K562 (cell line): ENCODE measurements around the gene SIAE. TPM values are rescaled to one million over a fixed set of nuclear protein-coding genes. Genes with fewer than 3 reads are reported as not detected.

Experiments used
- ATAC-seq: fragments of 200-7000 bp; cut with Tn5 transposase; 3 replicates; pipeline ENCODE4 v1.9.1; 2020; ENCODE audit warnings: moderate library complexity
- BruUV-seq: library from RNA; stranded (reverse); fragments of 400-500 nt; replicated peaks from 2 replicates; lab custom pipeline; 2021; lab: Mats Ljungman, UMichigan
- CTCF ChIA-PET: fragments of 300-600 bp; formaldehyde crosslinking; extraction: SDS; loops from one replicate; lab custom pipeline; 2021; ENCODE audit warnings: low intra/inter-chr PET ratio; lab: Yijun Ruan, JAX
- POLR2A ChIA-PET: fragments of 300-600, 350-650 bp; sonication (Branson Sonifier 250); formaldehyde crosslinking; extraction: SDS; loops from one replicate; lab custom pipeline; 2021; ENCODE audit warnings: antibody characterized with exemption, inconsistent platforms; lab: Yijun Ruan, JAX
- DNase-seq, 4 experiments: peaks; one replicate each; pipeline versions ENCODE4 v3.0.0 to v3.0.0-alpha.2; 2011 to 2018; ENCODE audit warnings: low spot score in 3 of 4, mixed read lengths in 3 of 4; ENCODE audit errors: extremely low read depth in 1 of 4
- FAIRE-seq: peaks from 2 replicates; lab custom pipeline; 2011; peaks lifted over from hg19 to GRCh38; lab: Jason Lieb, UNC
- H2AFZ ChIP-seq: 2 replicates; pipeline ENCODE4 v1.6.0; 2011; ENCODE audit warnings: low read depth, low read length, control low read depth, inconsistent platforms
- H3K27ac ChIP-seq: fragments of 200-600 bp; 3 replicates; pipeline ENCODE4 v1.8.0; 2011; ENCODE audit warnings: low read depth, mild to moderate bottlenecking, control low read depth, inconsistent platforms, low read length, moderate library complexity, mixed read lengths; ENCODE audit errors: extremely low read depth
- H3K27me3 ChIP-seq, 2 experiments: fragments of 300-600 bp in 1 of 2; 2 replicates in 1 of 2; 3 replicates in 1 of 2; pipeline versions ENCODE4 v1.6.0 to v1.8.0; 2011; ENCODE audit warnings: inconsistent platforms in 2 of 2, low read length in 2 of 2, mild to moderate bottlenecking in 1 of 2, mixed read lengths in 1 of 2, moderate library complexity in 1 of 2; ENCODE audit not compliant: control insufficient read depth in 2 of 2, insufficient read depth in 2 of 2
- H3K36me3 ChIP-seq: fragments of 300-600 bp; 3 replicates; pipeline ENCODE4 v1.8.0; 2011; ENCODE audit warnings: mild to moderate bottlenecking, low read length, inconsistent platforms; ENCODE audit not compliant: control insufficient read depth, insufficient read depth
- H3K4me1 ChIP-seq, 2 experiments: fragments of 200-600 bp in 1 of 2; replicated peaks in 1 of 2; 2 replicates in 1 of 2; 3 replicates in 1 of 2; pipeline versions ENCODE4 v1.5.1 to v1.8.0; 2011; ENCODE audit warnings: inconsistent platforms in 2 of 2, low read length in 2 of 2, mild to moderate bottlenecking in 1 of 2, mixed read lengths in 1 of 2, moderate library complexity in 1 of 2; ENCODE audit not compliant: control insufficient read depth in 2 of 2, insufficient read depth in 2 of 2
- H3K4me2 ChIP-seq: 2 replicates; pipeline ENCODE4 v1.6.1; 2011; ENCODE audit warnings: low read length, control low read depth, inconsistent platforms, mixed read lengths; ENCODE audit not compliant: insufficient read depth
- H3K4me3 ChIP-seq: fragments of 200-600 bp; sonication (generic), shearing (Covaris generic); 2 replicates; pipeline ENCODE4 v1.5.1; 2016; ENCODE audit warnings: control low read depth, inconsistent platforms
- H3K79me2 ChIP-seq: fragments of 200-600 bp; 3 replicates; pipeline ENCODE4 v1.8.0; 2011; ENCODE audit warnings: low read length, inconsistent platforms; ENCODE audit not compliant: control insufficient read depth, insufficient read depth
- H3K9ac ChIP-seq, 2 experiments: 2 replicates each; pipeline versions ENCODE4 v1.6.0 to v1.6.1; 2011; ENCODE audit warnings: low read depth in 2 of 2, low read length in 2 of 2, control low read depth in 1 of 2, inconsistent platforms in 1 of 2, mild to moderate bottlenecking in 1 of 2, mixed read lengths in 1 of 2; ENCODE audit not compliant: insufficient read depth in 1 of 2
- H3K9me1 ChIP-seq: one replicate; pipeline ENCODE4 v1.6.0; 2011; ENCODE audit warnings: inconsistent platforms, mild to moderate bottlenecking, low read length, moderate library complexity; ENCODE audit not compliant: control insufficient read depth, insufficient read depth
- H3K9me3 ChIP-seq: replicated peaks from 2 replicates; pipeline ENCODE4 v1.5.1; 2011; ENCODE audit warnings: low read depth, low read length, inconsistent platforms; ENCODE audit not compliant: control insufficient read depth, insufficient read depth
- H4K20me1 ChIP-seq: replicated peaks from 2 replicates; pipeline ENCODE4 v1.6.1; 2011; ENCODE audit warnings: low read length, inconsistent platforms, mixed read lengths; ENCODE audit not compliant: control insufficient read depth, insufficient read depth
- CEBPB ChIP-seq: fragments of 450-650 bp; IDR thresholded peaks from 2 replicates; pipeline ENCODE4 v1.6.1; 2016; ENCODE audit warnings: missing genetic modification characterization, missing compliant biosample characterization
- CEBPG ChIP-seq, 3 experiments: fragments of 200-800 bp in 1 of 3; sonication (Bioruptor generic) in 1 of 3; sonication (generic) in 1 of 3; formaldehyde crosslinking in 1 of 3; IDR thresholded peaks in 2 of 3; conservative IDR thresholded peaks in 1 of 3; 2 replicates each; pipeline versions ENCODE4 v1.6.1 to v1.8.0; 2016 to 2022; ENCODE audit warnings: missing compliant biosample characterization in 2 of 3, missing genetic modification characterization in 2 of 3, mild to moderate bottlenecking in 1 of 3, missing genetic modification reagents in 1 of 3
- MEF2D ChIP-seq: conservative IDR thresholded peaks from 2 replicates; pipeline ENCODE4 v1.6.1; 2016; ENCODE audit warnings: low read depth, missing genetic modification characterization, missing compliant biosample characterization
- SIRT6 ChIP-seq: IDR thresholded peaks from one replicate; pipeline ENCODE4 v1.6.1; 2012; ENCODE audit warnings: low read depth, mild to moderate bottlenecking, control low read depth, inconsistent platforms, low read length, moderate library complexity
- ZNF398 ChIP-seq: fragments of 250-450 bp; sonication (Bioruptor Pico); IDR thresholded peaks from 2 replicates; pipeline ENCODE4 v1.8.0; 2021; ENCODE audit warnings: moderate library complexity, mild to moderate bottlenecking, inconsistent platforms
- ZNF589 ChIP-seq: fragments of 200-800 bp; sonication (Bioruptor generic); IDR thresholded peaks from 2 replicates; pipeline ENCODE4 v1.6.1; 2016; ENCODE audit warnings: low read depth, missing genetic modification characterization, missing compliant biosample characterization
- WGBS: fragments of 100-300 bp; shearing (Covaris generic); methylation state at CpG from one replicate; pipeline ENCODE4 v1.1.6; 2016; ENCODE audit warnings: low coverage, mixed read lengths; ENCODE audit not compliant: insufficient coverage; ENCODE audit errors: missing lambda C conversion rate; 5-methylcytosine and 5-hydroxymethylcytosine counted together
- in situ Hi-C: fragments of 300-500 bp; cut with MboI; formaldehyde crosslinking; loops from 4 replicates; pipeline ENCODE4 v1.15.0; 2018; ENCODE audit warnings: inconsistent platforms, mixed read lengths
- intact Hi-C: fragments of 100-400 bp; cut with micrococcal nuclease; formaldehyde crosslinking; loops from 2 replicates; pipeline ENCODE4 v1.14.2; 2022
- polyA plus RNA-seq, 8 experiments: library from polyadenylated mRNA; depleted of rRNA in 4 of 8; stranded (reverse) in 5 of 8; unstranded in 3 of 8; fragments of >200 nt; fragmentation: Nextera tagmentation in 2 of 8; fragmentation: Illumina TruSeq in 1 of 8; extraction: Ambion mirVana in 2 of 8; extraction: Trizol in 1 of 8; gene quantifications; 2 replicates each; pipeline versions ENCODE4 v1.2.1 to v1.2.3, GENCODE V29; 2011 to 2014; ENCODE audit warnings: inconsistent platforms in 1 of 8, missing spikeins in 1 of 8
- total RNA-seq, 7 experiments: library from RNA; depleted of rRNA in 6 of 7; stranded (reverse); fragments of >200 nt in 6 of 7; fragmentation: Illumina TruSeq in 2 of 7; extraction: Trizol in 2 of 7; gene quantifications; 2 replicates each; pipeline versions ENCODE4 v1.2.1 to v1.2.3, GENCODE V29; 2011 to 2021; ENCODE audit warnings: low replicate concordance in 1 of 7

Gene SIAE
- total and polyA plus RNA-seq, 9 of the 15 experiments (the other 6 are each of a cell fraction or from before 2014, with no cell fraction given): 0.89 to 9.6 (median 3.7) TPM

GRCh38 chr11:124629961-124630360, 43.6 kb downstream of the SIAE start (continued):
- TF ChIP-seq ZNF398 (no peak), ZNF589 (CRISPR knock-in tag) (no peak), MEF2D (tag) (no peak)

GRCh38 chr11:124627546-124627945, 46.0 kb downstream of the SIAE start:
- peaks cover 4% of the 10 kb centered on the region for H3K9me1 ChIP-seq
- H3K9me3 ChIP-seq: no peaks in the 10 kb centered on the region
- H3K27me3 ChIP-seq: no peaks in the 10 kb centered on the region
- H2AFZ ChIP-seq: no peak overlapping the region
- in situ Hi-C loops (no loop called here), intact Hi-C loops (no loop called here)
- no peak overlapping the region for H3K4me2 ChIP-seq
- H4K20me1 ChIP-seq: no peaks in the 10 kb centered on the region
- ChIA-PET CTCF (no interaction called here), POLR2A (no interaction called here)
- no peak for ATAC-seq
- peak; percentile 51; the same call in 1 of the 2 replicates for TF ChIP-seq CEBPB
- no peak for TF ChIP-seq CEBPG (CRISPR knock-in tag; IDR thresholded peaks at IDR 0.05)
- TF ChIP-seq CEBPG (tag; conservative IDR thresholded peaks at IDR 0.05 in 1 of 2, IDR thresholded peaks at IDR 0.05 in 1 of 2): peak; percentile 19 to 69; a peak in 2 of 4 replicates
- no peak for TF ChIP-seq SIRT6
- peaks cover 35% of the 10 kb centered on the region for H3K79me2 ChIP-seq
- no peak overlapping the region for H3K27ac ChIP-seq
- peaks cover 0 to 13% of the 10 kb centered on the region in 2 experiments; a peak in 3 of 5 replicates for H3K4me1 ChIP-seq
- BruUV-seq: no TSS peak
- H3K9ac ChIP-seq: no peak overlapping the region
- no peak for FAIRE-seq
- DNase-seq: no peak
- H3K4me3 ChIP-seq: no peak overlapping the region
- WGBS: 93% methylated on average over 5 of the region's 5 CpGs
- H3K36me3 ChIP-seq: peaks cover 76% of the 10 kb centered on the region
